AG09319 (cell line): ENCODE data around the gene DDR2.

ENCODE experiments used
- DNase-seq: peaks from one replicate; pipeline ENCODE4 v3.0.0-alpha.2; 2010; ENCODE audit warnings: low read depth; ENCODE audit errors: extremely low read depth
- TF ChIP-seq, protein P1 (sequence below): IDR thresholded peaks from 2 replicates; pipeline ENCODE4 v1.5.1; 2011; ENCODE audit warnings: low read depth, mild to moderate bottlenecking, inconsistent platforms, low read length, moderate library complexity

DDR2 gene

GRCh38 chr1:162619076-162619475 lies 13.2 kb upstream of the DDR2 start:
- TF ChIP-seq, protein P1, sequence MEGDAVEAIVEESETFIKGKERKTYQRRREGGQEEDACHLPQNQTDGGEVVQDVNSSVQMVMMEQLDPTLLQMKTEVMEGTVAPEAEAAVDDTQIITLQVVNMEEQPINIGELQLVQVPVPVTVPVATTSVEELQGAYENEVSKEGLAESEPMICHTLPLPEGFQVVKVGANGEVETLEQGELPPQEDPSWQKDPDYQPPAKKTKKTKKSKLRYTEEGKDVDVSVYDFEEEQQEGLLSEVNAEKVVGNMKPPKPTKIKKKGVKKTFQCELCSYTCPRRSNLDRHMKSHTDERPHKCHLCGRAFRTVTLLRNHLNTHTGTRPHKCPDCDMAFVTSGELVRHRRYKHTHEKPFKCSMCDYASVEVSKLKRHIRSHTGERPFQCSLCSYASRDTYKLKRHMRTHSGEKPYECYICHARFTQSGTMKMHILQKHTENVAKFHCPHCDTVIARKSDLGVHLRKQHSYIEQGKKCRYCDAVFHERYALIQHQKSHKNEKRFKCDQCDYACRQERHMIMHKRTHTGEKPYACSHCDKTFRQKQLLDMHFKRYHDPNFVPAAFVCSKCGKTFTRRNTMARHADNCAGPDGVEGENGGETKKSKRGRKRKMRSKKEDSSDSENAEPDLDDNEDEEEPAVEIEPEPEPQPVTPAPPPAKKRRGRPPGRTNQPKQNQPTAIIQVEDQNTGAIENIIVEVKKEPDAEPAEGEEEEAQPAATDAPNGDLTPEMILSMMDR, result no peak
- DNase-seq, result no peak

DNA sequence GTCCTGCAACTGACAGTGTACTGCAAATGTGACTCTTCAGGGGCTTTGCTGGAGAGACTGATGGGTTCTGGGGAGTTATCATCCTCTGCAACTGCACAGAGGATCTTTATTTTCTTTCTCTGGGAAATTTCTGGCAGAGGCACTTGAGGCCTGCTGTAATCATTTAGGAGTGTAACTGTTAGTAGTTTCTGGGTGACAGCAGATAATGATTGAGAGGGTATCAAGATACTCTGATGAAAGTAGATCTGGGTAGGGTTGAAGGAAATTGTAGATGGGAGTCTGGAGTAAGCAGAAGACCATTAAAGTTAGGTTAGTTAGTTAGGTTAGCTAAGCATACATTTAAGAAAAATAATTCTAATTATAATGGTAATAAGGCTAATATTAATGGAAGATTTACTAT lies 11.0 kb upstream of the DDR2 start:
- TF ChIP-seq, protein P1, result no peak
- no peak for DNase-seq

GRCh38 chr1:162625679-162626078 lies 6.6 kb upstream of the DDR2 start:
- TF ChIP-seq, protein P1, result no peak
- DNase-seq, result no peak

DNA sequence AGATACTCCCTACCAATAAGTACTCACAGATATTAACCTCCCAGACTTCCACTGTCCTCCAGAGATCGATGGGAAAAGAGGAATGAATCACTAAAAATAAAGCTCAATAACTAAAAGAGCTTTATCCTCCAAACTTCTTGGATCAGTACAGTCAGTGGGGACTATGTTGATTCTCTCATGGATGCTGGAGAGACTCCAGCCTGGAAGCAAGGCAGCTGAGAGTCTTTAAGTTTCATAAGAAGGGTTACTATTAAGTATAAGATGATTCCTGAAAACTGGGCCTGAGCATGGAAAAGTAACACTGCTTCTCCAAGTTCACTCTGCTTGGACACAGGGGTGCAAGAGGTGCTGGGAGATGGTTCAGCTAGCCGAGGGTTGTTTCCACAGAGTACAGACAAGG lies 6.2 kb upstream of the DDR2 start:
- TF ChIP-seq, protein P1, result no peak
- no peak for DNase-seq

GRCh38 chr1:162626761-162627160 lies 5.5 kb upstream of the DDR2 start:
- no peak for DNase-seq
- TF ChIP-seq, protein P1, result no peak

GRCh38 chr1:162627662-162628296 lies 4.5 kb upstream of the DDR2 start:
- TF ChIP-seq, protein P1, result peak; percentile 40
- DNase-seq, result no peak

GRCh38 chr1:162629077-162629627 lies 3.1 kb upstream of the DDR2 start:
- TF ChIP-seq, protein P1, result no peak

More at GRCh38 chr1:162629077-162629627, 3.1 kb upstream of the DDR2 start:
- DNase-seq, result no peak
